Stimulated activated CD4-positive, alpha-beta T cell treated with anti-CD3 and anti-CD28 coated beads, Interleukin-1b, Interleukin-23, amount 100 ng/mL, for 1 hour (primary cell): ENCODE data around the gene RSPO4.
"Not testable (repeated sequence)": the region's sequence is repeated elsewhere in the genome, so short reads cannot be mapped to it uniquely, and the experiment has no call there.

Experiments
- DNase-seq, 2 donors: peaks; one replicate each; pipeline ENCODE4 v3.0.0-alpha.2; 2020; ENCODE audit warnings: low read depth in 2 of 2

The RSPO4 gene

GRCh38 chr20:1001911-1002681 is at the start of gene RSPO4:
Gene RSPO4, minus strand, starts transcription at chr20:1002311. Its CDS starts 147 bp downstream, at chr20:1002164.
- no peak for DNase-seq

GRCh38 chr20:1050440-1050839 is 48.3 kb upstream of the RSPO4 start:
- no peak for DNase-seq

GRCh38 chr20:1045860-1046418 is 43.8 kb upstream of the RSPO4 start:
- no peak for DNase-seq

- no peak for DNase-seq
Observed at GRCh38 chr20:1041845-1042390, 39.8 kb upstream of the RSPO4 start.

- no peak for DNase-seq
Observed at GRCh38 chr20:1038205-1038604, 36.1 kb upstream of the RSPO4 start.

GRCh38 chr20:1037039-1037438 is 34.9 kb upstream of the RSPO4 start:
- no peak for DNase-seq

GRCh38 chr20:1035466-1035865 is 33.4 kb upstream of the RSPO4 start:
- DNase-seq, result no peak

GRCh38 chr20:1034415-1034789 is 32.3 kb upstream of the RSPO4 start:
- no peak for DNase-seq

GRCh38 chr20:1033751-1034414 is 31.8 kb upstream of the RSPO4 start:
- no peak for DNase-seq

- no peak for DNase-seq
Observed at GRCh38 chr20:1029980-1030379, 27.9 kb upstream of the RSPO4 start.

GRCh38 chr20:1026214-1026613 is 24.1 kb upstream of the RSPO4 start:
- not testable (repeated sequence) for DNase-seq

GRCh38 chr20:1022871-1023270 is 20.8 kb upstream of the RSPO4 start:
- no peak for DNase-seq

- no peak for DNase-seq
Observed at GRCh38 chr20:1020614-1021013, 18.5 kb upstream of the RSPO4 start.

GRCh38 chr20:1019344-1019743 is 17.2 kb upstream of the RSPO4 start:
- no peak for DNase-seq

- DNase-seq, result no peak
Observed at GRCh38 chr20:1017677-1018076, 15.6 kb upstream of the RSPO4 start.

- no peak for DNase-seq
Observed at GRCh38 chr20:1015181-1015580, 13.1 kb upstream of the RSPO4 start.

- DNase-seq, result no peak
Observed at GRCh38 chr20:1014471-1014870, 12.4 kb upstream of the RSPO4 start.

- DNase-seq, result no peak
Observed at GRCh38 chr20:1013566-1014340, 11.6 kb upstream of the RSPO4 start.

- no peak for DNase-seq
Observed at GRCh38 chr20:1012359-1013168, 10.5 kb upstream of the RSPO4 start.

- no peak for DNase-seq
Observed at GRCh38 chr20:1010659-1011058, 8.5 kb upstream of the RSPO4 start.

GRCh38 chr20:1005452-1006027 is 3.4 kb upstream of the RSPO4 start:
- DNase-seq, result no peak
